Left ventricle myocardium inferior (tissue), 1 donor: Measurements from ENCODE around the gene HNRNPLL. TPM values are rescaled to one million over a fixed set of nuclear protein-coding genes. Genes with fewer than 3 reads are reported as not detected.

Experiments
- DNase-seq: peaks from one replicate; pipeline ENCODE4 v3.0.0-alpha.2; 2020
- H3K27ac ChIP-seq: fragments of 200-600 bp; replicated peaks from 2 replicates; pipeline ENCODE4 v1.8.0; 2021
- H3K27me3 ChIP-seq: fragments of 200-600 bp; 2 replicates; pipeline ENCODE4 v1.8.0; 2021; ENCODE audit warnings: low read depth
- H3K36me3 ChIP-seq: fragments of 200-600 bp; 2 replicates; pipeline ENCODE4 v1.8.0; 2021
- H3K4me1 ChIP-seq: fragments of 200-600 bp; 2 replicates; pipeline ENCODE4 v1.8.0; 2021
- H3K4me3 ChIP-seq: fragments of 200-600 bp; 2 replicates; pipeline ENCODE4 v1.8.0; 2021; ENCODE audit warnings: mild to moderate bottlenecking, moderate library complexity
- H3K9me3 ChIP-seq: fragments of 200-600 bp; replicated peaks from 2 replicates; pipeline ENCODE4 v1.8.0; 2021
- intact Hi-C: fragments of 100-400 bp; cut with micrococcal nuclease; formaldehyde crosslinking; loops from one replicate; pipeline ENCODE4 v1.11.0; 2022
- total RNA-seq: library from RNA; stranded (reverse); fragmentation: NEBNext Ultra II Directional; extraction: Animal tissue kit (Norgen Biotek cat#: 25700); gene quantifications from one replicate; pipeline ENCODE4 v1.2.1, GENCODE V29; 2021
- TF ChIP-seq, protein P1 (sequence below): fragments of 200-600 bp; IDR thresholded peaks from 2 replicates; pipeline ENCODE4 v1.8.0; 2021; ENCODE audit warnings: antibody characterized with exemption, mild to moderate bottlenecking, borderline replicate concordance
- donor health status: DM: no; HTN: yes; CAD: no; lungs with severe emphysema.

HNRNPLL gene
- total RNA-seq, 1 donor from 2014 or later = 26.3 TPM

DNA sequence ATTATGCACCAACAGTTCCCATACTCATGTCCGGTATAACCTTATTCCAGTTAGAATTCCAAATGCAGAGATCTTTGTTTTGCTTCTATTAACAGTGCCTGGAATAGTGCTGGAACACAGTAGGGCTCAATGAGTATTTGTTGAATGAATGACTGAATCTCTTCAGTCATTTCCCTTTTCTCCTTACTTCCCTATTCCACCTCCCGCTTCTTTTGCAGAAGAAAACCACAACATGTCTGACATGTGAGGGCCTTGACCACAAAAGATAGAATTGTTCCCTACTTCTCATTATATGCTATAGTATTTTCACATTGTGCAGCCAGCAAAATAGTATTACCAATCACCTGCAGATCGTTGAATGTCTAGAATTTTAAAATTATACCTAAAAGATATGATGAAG is 19.5 kb upstream of the HNRNPLL start:
- Histone ChIP-seq H3K36me3 (no peaks in the 10 kb centered on the region), H3K9me3 (peaks cover 3% of the 10 kb centered on the region), H3K4me3 (no peak overlapping the region), H3K27ac (no peak overlapping the region), H3K27me3 (no peaks in the 10 kb centered on the region), H3K4me1 (peaks cover 15% of the 10 kb centered on the region)
- TF ChIP-seq, protein P1, sequence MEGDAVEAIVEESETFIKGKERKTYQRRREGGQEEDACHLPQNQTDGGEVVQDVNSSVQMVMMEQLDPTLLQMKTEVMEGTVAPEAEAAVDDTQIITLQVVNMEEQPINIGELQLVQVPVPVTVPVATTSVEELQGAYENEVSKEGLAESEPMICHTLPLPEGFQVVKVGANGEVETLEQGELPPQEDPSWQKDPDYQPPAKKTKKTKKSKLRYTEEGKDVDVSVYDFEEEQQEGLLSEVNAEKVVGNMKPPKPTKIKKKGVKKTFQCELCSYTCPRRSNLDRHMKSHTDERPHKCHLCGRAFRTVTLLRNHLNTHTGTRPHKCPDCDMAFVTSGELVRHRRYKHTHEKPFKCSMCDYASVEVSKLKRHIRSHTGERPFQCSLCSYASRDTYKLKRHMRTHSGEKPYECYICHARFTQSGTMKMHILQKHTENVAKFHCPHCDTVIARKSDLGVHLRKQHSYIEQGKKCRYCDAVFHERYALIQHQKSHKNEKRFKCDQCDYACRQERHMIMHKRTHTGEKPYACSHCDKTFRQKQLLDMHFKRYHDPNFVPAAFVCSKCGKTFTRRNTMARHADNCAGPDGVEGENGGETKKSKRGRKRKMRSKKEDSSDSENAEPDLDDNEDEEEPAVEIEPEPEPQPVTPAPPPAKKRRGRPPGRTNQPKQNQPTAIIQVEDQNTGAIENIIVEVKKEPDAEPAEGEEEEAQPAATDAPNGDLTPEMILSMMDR = no peak
- DNase-seq = no peak
- intact Hi-C loops = no loop called here

- Histone ChIP-seq H3K4me3 (no peak overlapping the region), H3K36me3 (no peaks in the 10 kb centered on the region), H3K4me1 (peaks cover 15% of the 10 kb centered on the region), H3K27ac (no peak overlapping the region), H3K9me3 (peaks cover 3% of the 10 kb centered on the region), H3K27me3 (no peaks in the 10 kb centered on the region)
- no peak for DNase-seq
- TF ChIP-seq, protein P1 = no peak
- intact Hi-C loops = no loop called here
Measured at GRCh38 chr2:38621018-38621417, 18.3 kb upstream of the HNRNPLL start.

DNA sequence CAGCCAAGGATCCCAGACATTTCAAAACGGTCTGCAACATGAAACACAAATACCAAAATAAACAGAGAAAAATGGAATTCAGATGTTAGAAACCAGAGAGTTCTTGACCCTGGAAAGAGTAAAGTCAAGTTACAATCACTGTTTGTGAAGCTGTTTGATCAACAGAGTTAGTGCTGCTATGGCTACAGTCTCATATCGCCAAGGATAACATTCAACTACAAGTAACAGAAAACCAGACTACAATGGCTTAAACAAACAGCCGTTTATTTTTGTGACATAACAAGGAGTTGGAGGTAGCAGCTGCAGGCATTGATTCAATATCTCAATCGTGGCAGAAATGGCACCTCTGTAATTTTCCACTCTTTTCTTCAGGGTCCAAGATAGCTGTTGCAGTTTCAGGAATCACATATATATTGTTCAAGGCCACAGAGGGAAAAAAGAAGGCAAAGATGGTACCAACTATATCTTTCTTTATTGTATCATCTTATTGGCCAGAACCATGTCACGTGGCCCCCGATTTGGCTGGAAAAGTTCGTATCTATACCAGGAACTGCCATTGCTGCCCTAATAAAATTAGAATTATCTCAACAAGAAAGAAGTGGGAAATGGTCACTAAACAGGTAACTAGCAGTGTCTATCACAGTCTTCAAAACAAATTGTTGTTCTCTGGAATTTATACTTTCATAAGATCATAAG is 17.7 kb upstream of the HNRNPLL start:
- H3K9me3 ChIP-seq = peaks cover 3% of the 10 kb centered on the region
- no peaks in the 10 kb centered on the region for H3K36me3 ChIP-seq
- TF ChIP-seq, protein P1 = no peak
- DNase-seq = no peak
- no peaks in the 10 kb centered on the region for H3K27me3 ChIP-seq
- intact Hi-C loops = no loop called here
- peaks cover 15% of the 10 kb centered on the region for H3K4me1 ChIP-seq
- H3K27ac ChIP-seq = peak overlapping the region; percentile 16
- no peak overlapping the region for H3K4me3 ChIP-seq

DNA sequence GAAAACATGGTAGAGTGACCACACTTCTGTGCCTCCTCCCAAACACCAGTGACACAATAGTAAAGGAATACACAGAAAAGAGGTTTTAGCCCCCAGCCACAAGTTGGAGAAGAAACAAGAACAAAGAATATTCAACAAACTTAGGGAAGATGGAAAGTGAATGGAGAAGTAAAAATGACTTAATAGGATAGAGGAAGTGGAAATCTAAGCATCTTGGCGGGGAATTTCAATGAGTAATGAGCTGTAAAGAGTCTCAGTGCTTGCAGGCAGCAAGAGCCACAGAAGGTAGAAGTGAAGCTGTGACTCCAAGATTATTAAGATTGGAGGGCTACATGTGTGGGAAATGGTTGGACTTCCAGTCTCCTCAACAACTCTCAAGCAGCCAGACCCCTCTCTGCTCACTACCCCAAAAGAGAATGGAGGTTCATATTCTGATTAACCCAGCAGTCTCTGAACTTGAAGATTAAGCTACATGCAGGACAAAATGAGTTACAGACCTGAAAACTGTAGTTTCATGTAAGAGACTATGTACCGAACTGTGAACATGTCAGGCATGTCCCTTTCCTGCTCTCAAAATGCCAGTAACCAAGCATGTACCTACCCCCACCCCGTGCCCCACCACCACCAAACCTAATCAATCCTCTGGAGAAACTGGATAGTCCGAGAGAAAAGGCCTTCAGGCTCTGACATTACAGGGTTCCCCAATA is 16.9 kb upstream of the HNRNPLL start:
- TF ChIP-seq, protein P1 = no peak
- Histone ChIP-seq H3K4me1 (peaks cover 15% of the 10 kb centered on the region), H3K27me3 (no peaks in the 10 kb centered on the region), H3K4me3 (no peak overlapping the region), H3K27ac (peak overlapping the region; percentile 16), H3K36me3 (no peaks in the 10 kb centered on the region), H3K9me3 (peaks cover 3% of the 10 kb centered on the region)
- DNase-seq = no peak
- intact Hi-C loops = no loop called here

DNA sequence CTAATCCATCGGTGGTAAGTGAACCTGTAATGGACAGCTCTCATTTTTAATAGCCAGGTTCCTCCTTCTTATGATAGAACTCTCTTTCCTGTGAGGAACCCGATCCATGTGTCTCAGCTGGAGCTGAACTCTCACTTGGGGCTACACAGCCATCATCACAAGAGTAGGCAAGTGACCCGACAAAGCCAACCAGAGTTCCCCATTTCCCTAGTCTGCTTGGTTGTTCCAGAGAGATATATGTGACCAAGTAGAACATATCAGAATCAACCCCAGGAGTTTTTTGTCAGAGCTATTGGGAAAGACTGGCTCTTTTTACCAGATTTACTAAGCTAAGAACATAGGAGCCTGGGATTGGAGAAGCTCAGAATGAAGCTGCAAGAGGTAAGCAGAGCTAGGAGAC is 14.6 kb upstream of the HNRNPLL start:
- intact Hi-C loops = no loop called here
- peaks cover 15% of the 10 kb centered on the region for H3K4me1 ChIP-seq

More for the DNA sequence above, 14.6 kb upstream of the HNRNPLL start:
- Histone ChIP-seq H3K4me3 (no peak overlapping the region), H3K27me3 (no peaks in the 10 kb centered on the region), H3K9me3 (peaks cover 3% of the 10 kb centered on the region), H3K27ac (no peak overlapping the region), H3K36me3 (no peaks in the 10 kb centered on the region)
- TF ChIP-seq, protein P1 = no peak
- DNase-seq = no peak
